Activated CD8-positive, alpha-beta memory T cell treated with anti-CD3 and anti-CD28 coated beads, Interleukin-2, amount 50 U/mL, for 1 hour (primary cell): Measurements from ENCODE around the gene ZNF319.
"Not testable (repeated sequence)": the region's sequence is repeated elsewhere in the genome, so short reads cannot be mapped to it uniquely, and the experiment has no call there.

Source experiments
- DNase-seq: peaks from one replicate; pipeline ENCODE4 v3.0.0-alpha.2; 2020; ENCODE audit errors: extremely low read depth

ZNF319 gene

GRCh38 chr16:58021661-58022551, 21.4 kb upstream of the ZNF319 start:
- DNase-seq: no peak

DNA sequence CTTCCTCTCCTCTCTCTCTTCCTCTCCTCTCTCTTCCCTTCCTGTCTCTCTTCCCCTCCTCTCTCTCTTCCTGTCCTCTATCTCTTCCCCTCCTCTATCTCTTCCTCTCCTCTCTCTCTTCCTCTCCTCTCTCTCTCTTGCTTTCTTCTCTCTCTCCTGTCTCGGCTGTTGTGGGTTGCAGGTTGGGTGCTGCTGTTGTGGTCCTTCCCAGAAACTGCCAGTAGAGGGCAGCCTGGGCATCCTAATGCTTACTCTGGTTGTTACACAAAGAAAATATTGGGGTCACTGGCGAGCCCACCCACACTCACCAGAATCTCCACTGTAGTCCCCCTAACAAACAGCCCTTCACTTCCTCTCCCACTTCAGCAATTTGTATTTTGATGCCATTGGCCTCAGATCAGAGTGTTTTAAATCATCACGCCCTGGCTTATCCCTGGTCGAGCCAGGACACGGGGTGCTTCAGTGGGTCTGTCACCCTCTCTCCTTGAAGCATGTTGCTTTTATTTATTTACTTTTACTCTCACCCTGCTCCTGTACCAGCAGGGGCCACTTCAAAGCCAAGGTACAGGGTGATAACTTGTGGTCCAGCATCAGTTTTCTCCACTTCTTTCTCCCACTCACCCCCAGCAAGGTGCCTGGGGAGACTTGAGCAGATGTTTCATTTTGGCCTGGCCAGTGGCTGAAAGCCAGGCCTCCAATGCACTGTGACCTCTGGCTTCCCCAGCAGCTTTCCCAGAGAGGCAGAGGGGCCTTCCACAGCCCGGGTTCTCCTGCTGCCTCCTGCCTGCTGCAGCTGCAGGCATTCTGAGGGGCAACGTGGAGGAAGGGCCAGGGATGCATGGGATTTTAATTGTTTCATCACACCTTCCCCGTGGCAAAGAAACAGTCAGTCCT, 20.4 kb upstream of the ZNF319 start:
- DNase-seq: no peak

GRCh38 chr16:58019866-58020538, 19.5 kb upstream of the ZNF319 start:
- DNase-seq: no peak

- no peak for DNase-seq
These were observed 18.3 kb upstream of the ZNF319 start for GRCh38 chr16:58018803-58019202.

GRCh38 chr16:58016840-58017446, 16.5 kb upstream of the ZNF319 start:
- DNase-seq: no peak

GRCh38 chr16:58013201-58013956, 12.9 kb upstream of the ZNF319 start:
- no peak for DNase-seq

DNA sequence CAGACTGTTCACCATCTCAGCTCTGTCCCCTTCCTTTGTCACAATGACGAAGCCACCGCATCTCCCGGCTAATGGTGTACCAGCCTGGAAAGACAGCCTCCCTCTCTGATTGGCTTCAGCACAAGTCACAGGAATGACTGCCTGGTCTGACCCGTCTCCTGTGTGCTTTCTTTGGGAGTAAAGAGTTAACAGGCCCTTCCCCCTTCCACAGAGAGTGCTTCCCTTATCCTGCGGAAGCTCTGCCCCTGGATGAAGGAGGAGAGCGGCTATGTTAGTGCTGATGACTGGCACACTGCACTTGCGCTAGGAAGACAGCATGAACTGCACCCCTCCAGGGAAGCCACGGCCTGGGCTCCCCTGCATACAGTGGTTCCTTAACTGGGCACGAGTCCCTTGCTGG, 12.0 kb upstream of the ZNF319 start:
- DNase-seq: no peak

- no peak for DNase-seq
These were observed 11.2 kb upstream of the ZNF319 start for GRCh38 chr16:58011652-58012051.

GRCh38 chr16:58010886-58011285, 10.4 kb upstream of the ZNF319 start:
- DNase-seq: no peak

- no peak for DNase-seq
These were observed 9.5 kb upstream of the ZNF319 start for GRCh38 chr16:58009856-58010416.

GRCh38 chr16:58004736-58005135, 4.3 kb upstream of the ZNF319 start:
- not testable (repeated sequence) for DNase-seq

GRCh38 chr16:58002936-58003335, 2.5 kb upstream of the ZNF319 start:
- DNase-seq: no peak

GRCh38 chr16:58002416-58002800, 1.9 kb upstream of the ZNF319 start:
- DNase-seq: no peak

DNA sequence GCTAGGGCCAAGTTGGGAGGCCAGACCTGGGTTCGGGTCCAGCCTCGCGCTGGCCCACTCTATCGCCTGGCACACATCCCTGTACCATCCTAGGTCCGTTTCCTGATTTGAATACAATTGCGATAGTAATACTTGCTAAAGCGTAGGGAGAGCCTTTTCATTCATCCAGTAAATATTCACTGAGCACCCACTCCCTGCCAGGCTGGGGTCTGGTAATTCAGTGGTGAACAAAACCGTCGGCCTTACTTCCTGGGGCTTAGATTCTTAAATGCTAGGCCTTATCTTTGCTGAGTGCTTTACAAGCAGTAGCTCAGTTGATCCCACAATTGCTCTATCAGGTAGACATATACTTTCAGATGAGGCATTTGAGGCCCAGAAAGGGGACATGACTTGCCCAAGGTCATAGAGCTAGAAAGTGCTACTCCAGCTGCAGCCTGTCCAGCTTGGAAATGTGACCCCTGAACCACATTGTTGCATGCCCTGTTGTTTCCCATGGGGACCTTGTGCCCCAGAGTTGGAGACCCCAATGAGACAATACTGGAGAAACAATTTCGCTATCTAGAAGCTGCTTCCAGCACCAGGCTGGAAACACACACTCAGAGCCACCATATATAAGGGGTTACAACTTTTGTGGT, 1.4 kb upstream of the ZNF319 start:
- no peak for DNase-seq

DNA sequence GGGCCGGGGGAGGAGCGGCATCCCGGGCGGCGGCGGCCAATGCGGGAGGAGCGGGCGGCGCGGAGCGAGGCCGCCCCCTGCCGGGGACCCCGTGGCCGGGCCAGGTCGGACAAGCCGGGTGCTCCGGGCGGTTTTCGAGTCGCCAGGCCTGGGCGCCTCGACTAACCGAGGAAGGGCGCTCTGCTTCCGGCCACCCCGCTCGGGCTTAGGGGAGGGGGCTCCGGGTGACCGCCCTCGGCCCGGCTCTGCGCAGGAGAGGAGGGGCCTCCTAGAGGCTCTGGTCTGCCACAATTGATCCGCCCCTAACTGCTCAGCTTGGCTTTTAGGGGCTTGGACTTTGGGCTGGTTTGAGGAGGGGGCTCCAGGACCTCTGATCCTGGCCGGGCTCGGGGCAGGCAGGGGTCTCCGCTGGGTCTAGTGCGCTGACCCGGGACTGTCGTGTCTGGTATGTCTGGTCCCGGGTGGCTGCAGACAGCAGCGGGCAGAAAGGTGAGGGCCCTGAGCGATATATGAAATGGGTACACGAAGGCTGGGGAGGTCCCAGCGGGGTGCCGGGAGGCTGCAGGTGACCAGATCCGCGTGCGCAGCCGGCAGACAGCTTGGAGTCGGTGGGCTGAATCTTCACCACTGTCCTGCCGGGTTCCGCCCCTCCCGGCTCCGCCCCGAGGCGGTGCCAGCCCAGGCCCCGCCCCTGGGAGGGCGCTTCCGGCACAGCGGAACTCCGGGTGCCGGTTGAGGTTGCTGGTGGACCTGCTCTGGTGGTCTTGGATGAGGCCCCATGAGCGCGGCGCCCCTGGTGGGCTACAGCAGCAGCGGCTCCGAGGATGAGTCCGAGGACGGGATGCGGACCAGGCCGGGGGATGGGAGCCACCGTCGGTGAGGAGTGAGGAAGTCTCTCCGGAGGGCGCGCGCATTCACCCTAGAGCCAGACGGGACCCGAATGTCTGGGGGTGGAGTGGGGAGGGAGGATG, 519 bp upstream of the ZNF319 start, which contains the start of gene USB1:
Gene USB1 (plus strand): TSS at position 702 of the 971 bp plus-strand sequence. CDS start 77 bp downstream, at position 779.
- DNase-seq: no peak

GRCh38 chr16:57999366-57999970, 1.0 kb downstream of the ZNF319 start:
- no peak for DNase-seq

DNA sequence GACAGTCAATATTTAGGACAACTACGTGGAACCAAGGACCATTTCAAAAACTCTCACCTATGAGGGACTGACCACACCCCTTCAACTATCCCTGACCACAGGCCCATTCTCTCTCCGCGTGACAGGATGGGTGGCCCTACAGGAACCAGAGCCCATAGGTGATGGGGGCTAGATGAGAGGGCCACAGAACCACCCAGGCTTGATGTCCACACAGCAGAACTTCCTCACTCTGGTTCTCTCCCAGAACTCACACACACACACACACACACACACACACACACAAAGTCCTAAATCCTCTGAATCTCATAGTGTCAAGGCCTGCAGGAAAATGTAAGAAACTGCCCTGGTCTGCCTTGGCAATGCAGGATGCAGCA, 1.5 kb downstream of the ZNF319 start:
- no peak for DNase-seq

- DNase-seq: no peak
These were observed 2.0 kb downstream of the ZNF319 start for GRCh38 chr16:57998486-57998885.
